Measurements from ENCODE around the gene PAN3. TPM values are rescaled to one million over a fixed set of nuclear protein-coding genes. Genes with fewer than 3 reads are reported as not detected.

PAN3 gene
- total RNA-seq, 4 donors from 2014 or later, result 41.7 to 68.3 (median 42.2) TPM

- peaks cover 15% of the 10 kb centered on the region for H3K36me3 ChIP-seq
- DNase-seq (ENCODE audit: low spot score in 2 of 2), result no peak
- no peaks in the 10 kb centered on the region for H3K4me1 ChIP-seq
- no peak overlapping the region for H3K4me3 ChIP-seq
- TF ChIP-seq POLR2A (IDR thresholded peaks at IDR 0.05), result no peak
- no peak for TF ChIP-seq CTCF (IDR thresholded peaks at IDR 0.05)
- no peak for TF ChIP-seq POLR2AphosphoS5 (IDR thresholded peaks at IDR 0.05)
- TF ChIP-seq EP300 (IDR thresholded peaks at IDR 0.05), result no peak
- no peak overlapping the region for H3K27ac ChIP-seq
- H3K27me3 ChIP-seq, result no peaks in the 10 kb centered on the region
- no peaks in the 10 kb centered on the region for H3K9me3 ChIP-seq
- WGBS, result 46% methylated on average over 2 of the region's 2 CpGs
Measured at GRCh38 chr13:28172947-28173346, 34.6 kb downstream of the PAN3 start.

- Histone ChIP-seq H3K27ac (no peak overlapping the region), H3K27me3 (no peaks in the 10 kb centered on the region), H3K36me3 (peaks cover 15% of the 10 kb centered on the region), H3K4me3 (no peak overlapping the region), H3K9me3 (no peaks in the 10 kb centered on the region), H3K4me1 (no peaks in the 10 kb centered on the region)
- no peak for TF ChIP-seq CTCF (IDR thresholded peaks at IDR 0.05)
- no peak for TF ChIP-seq POLR2A (IDR thresholded peaks at IDR 0.05)
- no peak for TF ChIP-seq EP300 (IDR thresholded peaks at IDR 0.05)
- no peak for TF ChIP-seq POLR2AphosphoS5 (IDR thresholded peaks at IDR 0.05)
- no peak for DNase-seq (ENCODE audit: low spot score in 2 of 2)
Measured at GRCh38 chr13:28173793-28174192, 35.4 kb downstream of the PAN3 start.

- no peak overlapping the region for H3K27ac ChIP-seq
- no peak for DNase-seq (ENCODE audit: low spot score in 2 of 2)
- H3K4me3 ChIP-seq, result no peak overlapping the region
- H3K27me3 ChIP-seq, result no peaks in the 10 kb centered on the region
- H3K9me3 ChIP-seq, result no peaks in the 10 kb centered on the region
- peaks cover 18% of the 10 kb centered on the region for H3K36me3 ChIP-seq
- TF ChIP-seq POLR2A (IDR thresholded peaks at IDR 0.05) (no peak), EP300 (IDR thresholded peaks at IDR 0.05) (no peak), CTCF (IDR thresholded peaks at IDR 0.05) (no peak), POLR2AphosphoS5 (IDR thresholded peaks at IDR 0.05) (no peak)
- H3K4me1 ChIP-seq, result no peaks in the 10 kb centered on the region
Measured at GRCh38 chr13:28177327-28177726, 39.0 kb downstream of the PAN3 start.

- DNase-seq (ENCODE audit: low spot score in 2 of 2), result no peak
- peaks cover 18% of the 10 kb centered on the region for H3K36me3 ChIP-seq
- H3K4me1 ChIP-seq, result no peaks in the 10 kb centered on the region
- no peak overlapping the region for H3K27ac ChIP-seq
- H3K4me3 ChIP-seq, result no peak overlapping the region
- H3K27me3 ChIP-seq, result no peaks in the 10 kb centered on the region
- 92% methylated on average over 1 of the region's 1 CpG for WGBS
- H3K9me3 ChIP-seq, result no peaks in the 10 kb centered on the region
- TF ChIP-seq CTCF (IDR thresholded peaks at IDR 0.05) (no peak), EP300 (IDR thresholded peaks at IDR 0.05) (no peak), POLR2AphosphoS5 (IDR thresholded peaks at IDR 0.05) (no peak), POLR2A (IDR thresholded peaks at IDR 0.05) (no peak)
Measured at GRCh38 chr13:28177877-28178276, 39.5 kb downstream of the PAN3 start.

GRCh38 chr13:28179974-28180373 is 41.6 kb downstream of the PAN3 start:
- DNase-seq (ENCODE audit: low spot score in 2 of 2), result no peak
- Histone ChIP-seq H3K4me1 (peaks cover 1% of the 10 kb centered on the region), H3K36me3 (peaks cover 18% of the 10 kb centered on the region), H3K27ac (no peak overlapping the region), H3K27me3 (no peaks in the 10 kb centered on the region), H3K4me3 (no peak overlapping the region), H3K9me3 (no peaks in the 10 kb centered on the region)
- TF ChIP-seq POLR2A (IDR thresholded peaks at IDR 0.05), result no peak

GRCh38 chr13:28181413-28181812 is 43.1 kb downstream of the PAN3 start:
- peaks cover 5% of the 10 kb centered on the region for H3K4me1 ChIP-seq
- no peaks in the 10 kb centered on the region for H3K27me3 ChIP-seq
- no peak overlapping the region for H3K4me3 ChIP-seq
- H3K9me3 ChIP-seq, result no peaks in the 10 kb centered on the region
- WGBS, result 81% methylated on average over 2 of the region's 2 CpGs
- no peak overlapping the region for H3K27ac ChIP-seq
- no peak for DNase-seq (ENCODE audit: low spot score in 2 of 2)
- TF ChIP-seq POLR2A (IDR thresholded peaks at IDR 0.05), result no peak
- no peak for TF ChIP-seq CTCF (IDR thresholded peaks at IDR 0.05)
- TF ChIP-seq EP300 (IDR thresholded peaks at IDR 0.05), result no peak
- no peak for TF ChIP-seq POLR2AphosphoS5 (IDR thresholded peaks at IDR 0.05)
- peaks cover 10% of the 10 kb centered on the region for H3K36me3 ChIP-seq
